A549 treated with AZD9567 at 1 μM for 4 hours (cell line): ENCODE measurements around the gene SCYL1. TPM values are rescaled to one million over a fixed set of nuclear protein-coding genes. Genes with fewer than 3 reads are reported as not detected.

Experiments used
- total RNA-seq: library from RNA; stranded (reverse); fragments of 200-300 nt; extraction: Qiagen RNA extraction; gene quantifications from 5 replicates; pipeline ENCODE4 v1.2.3, GENCODE V29; 2022; ENCODE audit not compliant: insufficient read depth

The SCYL1 gene
- 37.6 to 65.4 TPM (median 64.4 TPM) in 5 replicates for total RNA-seq

GRCh38 chr11:65524741-65525545, at the start of gene SCYL1:
Gene SCYL1 (plus strand): TSS chr11:65525083. CDS start chr11:65525154, 71 bp downstream.

DNA sequence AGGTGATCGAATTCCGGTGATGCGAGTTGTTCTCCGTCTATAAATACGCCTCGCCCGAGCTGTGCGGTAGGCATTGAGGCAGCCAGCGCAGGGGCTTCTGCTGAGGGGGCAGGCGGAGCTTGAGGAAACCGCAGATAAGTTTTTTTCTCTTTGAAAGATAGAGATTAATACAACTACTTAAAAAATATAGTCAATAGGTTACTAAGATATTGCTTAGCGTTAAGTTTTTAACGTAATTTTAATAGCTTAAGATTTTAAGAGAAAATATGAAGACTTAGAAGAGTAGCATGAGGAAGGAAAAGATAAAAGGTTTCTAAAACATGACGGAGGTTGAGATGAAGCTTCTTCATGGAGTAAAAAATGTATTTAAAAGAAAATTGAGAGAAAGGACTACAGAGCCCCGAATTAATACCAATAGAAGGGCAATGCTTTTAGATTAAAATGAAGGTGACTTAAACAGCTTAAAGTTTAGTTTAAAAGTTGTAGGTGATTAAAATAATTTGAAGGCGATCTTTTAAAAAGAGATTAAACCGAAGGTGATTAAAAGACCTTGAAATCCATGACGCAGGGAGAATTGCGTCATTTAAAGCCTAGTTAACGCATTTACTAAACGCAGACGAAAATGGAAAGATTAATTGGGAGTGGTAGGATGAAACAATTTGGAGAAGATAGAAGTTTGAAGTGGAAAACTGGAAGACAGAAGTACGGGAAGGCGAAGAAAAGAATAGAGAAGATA, 25.7 kb upstream of the SCYL1 start, which contains the start of gene MALAT1:
TSS of gene MALAT1 (plus strand) at position 69 of the 736 bp plus-strand sequence.

GRCh38 chr11:65558002-65558929, 33.4 kb downstream of the SCYL1 start, which contains the start of gene LTBP3:
Gene LTBP3 (minus strand): TSS chr11:65558359. CDS start chr11:65557959, 400 bp downstream.

DNA sequence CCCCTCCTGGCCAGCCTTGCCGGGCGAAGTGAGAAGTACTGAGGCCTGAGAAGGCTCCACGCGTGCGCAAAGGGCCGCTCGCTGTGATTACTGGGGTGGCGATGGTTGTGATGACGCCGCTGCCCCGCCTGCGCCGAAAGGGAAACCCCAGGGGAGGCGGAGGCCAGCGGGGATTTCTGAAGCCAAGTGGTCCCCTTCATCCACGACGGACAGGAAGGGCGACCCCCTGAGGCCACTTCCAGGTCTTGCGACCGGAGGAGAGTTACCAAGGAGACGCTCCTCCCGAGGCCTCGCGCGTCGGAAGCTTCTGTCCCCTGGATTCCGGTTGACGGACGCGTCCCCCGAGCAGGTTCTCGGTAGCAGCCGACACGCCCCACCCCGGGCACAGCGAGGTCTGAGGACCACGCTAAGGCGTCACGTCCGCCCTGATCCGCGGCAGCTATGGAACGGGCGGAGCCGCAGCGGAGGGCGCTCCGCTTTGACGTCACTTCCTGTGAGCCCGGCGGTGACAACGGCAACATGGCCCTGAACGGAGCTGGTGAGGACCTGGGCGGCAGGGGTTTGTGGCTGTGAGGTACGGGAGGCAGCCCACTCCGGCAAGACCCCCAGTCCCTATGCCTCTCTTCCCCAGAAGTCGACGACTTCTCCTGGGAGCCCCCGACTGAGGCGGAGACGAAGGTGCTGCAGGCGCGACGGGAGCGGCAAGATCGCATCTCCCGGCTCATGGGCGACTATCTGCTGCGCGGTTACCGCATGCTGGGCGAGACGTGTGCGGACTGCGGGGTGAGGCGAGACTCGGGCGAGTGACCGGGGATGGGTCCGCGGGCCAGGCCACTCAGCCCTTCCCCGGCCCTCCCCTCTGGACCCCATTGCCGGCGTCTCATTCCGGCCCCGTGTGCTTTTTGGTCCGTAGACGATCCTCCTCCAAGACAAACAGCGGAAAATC, 45.4 kb downstream of the SCYL1 start, which contains the start of gene ZNRD2:
TSS of gene ZNRD2 (plus strand) at position 505 of the 946 bp plus-strand sequence. CDS start at position 520, 15 bp downstream.

DNA sequence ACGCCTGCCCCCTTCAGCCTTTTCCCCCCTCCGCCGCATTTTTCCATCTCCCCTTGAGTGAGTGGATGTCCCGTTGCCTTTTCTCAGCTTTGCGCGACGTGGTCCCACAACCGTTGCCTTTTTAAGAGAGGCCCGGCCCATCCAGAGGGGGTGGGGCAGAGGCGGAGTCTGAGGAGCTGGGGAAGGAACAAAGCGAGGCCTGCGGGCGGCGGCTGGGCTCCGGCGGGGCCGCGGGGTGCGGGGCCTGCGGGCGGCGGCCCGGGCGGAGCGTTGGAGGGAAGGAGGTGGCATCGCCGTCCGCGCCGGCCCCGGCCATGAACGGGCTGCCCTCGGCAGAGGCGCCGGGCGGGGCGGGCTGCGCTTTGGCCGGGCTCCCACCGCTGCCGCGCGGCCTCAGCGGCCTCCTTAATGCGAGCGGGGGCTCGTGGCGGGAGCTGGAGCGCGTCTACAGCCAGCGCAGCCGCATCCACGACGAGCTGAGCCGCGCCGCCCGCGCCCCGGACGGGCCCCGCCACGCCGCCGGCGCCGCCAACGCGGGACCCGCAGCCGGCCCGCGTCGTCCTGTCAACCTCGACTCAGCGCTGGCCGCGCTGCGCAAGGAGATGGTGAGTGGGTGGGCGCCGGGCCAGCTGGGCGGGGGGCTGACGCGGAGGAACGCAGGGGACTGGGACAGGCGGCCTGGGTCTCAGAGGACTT, 47.6 kb downstream of the SCYL1 start, which contains the start of gene FAM89B:
TSS of gene FAM89B (plus strand) at position 183 of the 696 bp plus-strand sequence. CDS start at position 315, 132 bp downstream.

GRCh38 chr11:65575568-65576231, 50.8 kb downstream of the SCYL1 start, which contains the start of gene EHBP1L1:
Gene EHBP1L1 (plus strand): TSS chr11:65576053. CDS start chr11:65576303, 250 bp downstream.

Other genes with a start within 250 kb of the SCYL1 start
- 15.9 to 20.4 TPM (median 17.2 TPM) in 5 replicates for gene CDC42EP2, start 210.2 kb upstream of the SCYL1 start, total RNA-seq
- gene DPF2, start 191.2 kb upstream of the SCYL1 start, total RNA-seq, result 39.2 to 41.2 TPM (median 40.8 TPM) in 5 replicates
- gene TIGD3, start 170.3 kb upstream of the SCYL1 start, total RNA-seq, result 1.3 TPM in 5 replicates
- 8.5 to 11.6 TPM (median 10.3 TPM) in 5 replicates for gene SLC25A45, start 142.4 kb upstream of the SCYL1 start, total RNA-seq
- gene FRMD8, start 138.4 kb upstream of the SCYL1 start, total RNA-seq, result 33.7 to 57.0 TPM (median 56.4 TPM) in 5 replicates
- 95.1 to 289 TPM (median 267 TPM) in 5 replicates for gene NEAT1, start 102.3 kb upstream of the SCYL1 start, total RNA-seq
- 55.2 to 111 TPM (median 88.6 TPM) in 5 replicates for gene MALAT1, start 26.0 kb upstream of the SCYL1 start, total RNA-seq
- 65.1 to 117 TPM (median 101 TPM) in 5 replicates for gene LTBP3, start 33.3 kb downstream of the SCYL1 start, total RNA-seq
- 69.5 to 80.8 TPM (median 77.9 TPM) in 5 replicates for gene ZNRD2, start 45.4 kb downstream of the SCYL1 start, total RNA-seq
- 20.8 to 56.1 TPM (median 50.0 TPM) in 5 replicates for gene FAM89B, start 47.5 kb downstream of the SCYL1 start, total RNA-seq
- 22.6 to 35.1 TPM (median 32.7 TPM) in 5 replicates for gene EHBP1L1, start 51.0 kb downstream of the SCYL1 start, total RNA-seq
- gene KCNK7, start 70.7 kb downstream of the SCYL1 start, total RNA-seq, result 0.26 to 1.4 TPM (median 0.77 TPM) in 4 of 5 replicates, not detected in the other
- gene MAP3K11, start 89.1 kb downstream of the SCYL1 start, total RNA-seq, result 44.0 to 49.5 TPM (median 47.5 TPM) in 5 replicates
- 25.3 to 38.8 TPM (median 37.9 TPM) in 5 replicates for gene PCNX3, start 90.7 kb downstream of the SCYL1 start, total RNA-seq
- gene SIPA1, start 113.0 kb downstream of the SCYL1 start, total RNA-seq, result 11.1 to 21.7 TPM (median 18.4 TPM) in 5 replicates
- gene RELA, start 137.8 kb downstream of the SCYL1 start, total RNA-seq, result 52.1 to 79.3 TPM (median 74.8 TPM) in 5 replicates
- gene KAT5, start 187.2 kb downstream of the SCYL1 start, total RNA-seq, result 31.3 to 46.9 TPM (median 45.7 TPM) in 5 replicates
- gene RNASEH2C, start 195.7 kb downstream of the SCYL1 start, total RNA-seq, result 26.8 to 55.4 TPM (median 52.8 TPM) in 5 replicates